Esophagus muscularis mucosa (tissue), 3 donors: Measurements from ENCODE around the gene MGAT4A.

Experiments
- POLR2A ChIP-seq: fragments of 450-650 bp; IDR thresholded peaks from one replicate; pipeline ENCODE4 v1.6.1; 2017; ENCODE audit warnings: antibody characterized with exemption, moderate library complexity, mild to moderate bottlenecking, low read depth
- POLR2AphosphoS5 ChIP-seq, 2 donors: sonication (generic); formaldehyde crosslinking; IDR thresholded peaks; one replicate each; pipeline ENCODE4 v1.6.1; 2017; ENCODE audit warnings: antibody characterized with exemption in 2 of 2
- TF ChIP-seq, protein P1 (sequence below), 3 experiments: fragments of 200-600 bp in 2 of 3; fragments of 450-650 bp in 1 of 3; sonication (generic) in 2 of 3; IDR thresholded peaks; one replicate each; pipeline ENCODE4 v1.5.1; 2017 to 2019; ENCODE audit warnings: antibody characterized with exemption in 3 of 3, mild to moderate bottlenecking in 2 of 3, moderate library complexity in 1 of 3

DNA sequence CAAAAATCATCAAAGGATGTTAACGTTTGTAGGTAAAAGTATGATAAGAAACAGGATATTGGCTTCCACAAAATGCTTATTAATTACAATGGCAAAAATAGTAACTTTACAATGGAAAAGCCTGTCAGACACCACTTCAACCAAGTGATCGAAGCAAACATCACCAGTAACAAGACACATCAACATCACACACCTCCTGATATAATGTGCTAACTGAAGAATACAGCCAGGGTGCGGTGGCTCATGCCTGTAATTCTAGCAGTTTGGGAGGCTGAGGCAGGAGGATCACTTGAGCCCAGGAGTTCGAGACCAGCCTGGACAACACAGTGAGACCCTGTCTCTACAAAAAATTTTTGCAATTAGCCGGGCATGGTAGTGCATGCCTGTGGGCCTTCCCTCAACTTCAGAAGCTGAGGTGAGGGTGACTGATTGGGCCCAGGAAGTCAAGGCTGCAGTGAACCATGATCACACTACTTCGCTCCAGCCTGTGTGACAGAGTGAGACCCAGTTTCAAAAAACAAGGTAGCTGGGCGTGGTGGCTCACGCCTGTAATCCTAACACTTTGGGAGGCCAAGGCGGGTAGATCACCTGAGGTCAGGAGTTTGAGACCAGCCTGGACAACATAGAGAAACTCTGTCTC lies 15.0 kb downstream of the MGAT4A start:
- TF ChIP-seq, protein P1, sequence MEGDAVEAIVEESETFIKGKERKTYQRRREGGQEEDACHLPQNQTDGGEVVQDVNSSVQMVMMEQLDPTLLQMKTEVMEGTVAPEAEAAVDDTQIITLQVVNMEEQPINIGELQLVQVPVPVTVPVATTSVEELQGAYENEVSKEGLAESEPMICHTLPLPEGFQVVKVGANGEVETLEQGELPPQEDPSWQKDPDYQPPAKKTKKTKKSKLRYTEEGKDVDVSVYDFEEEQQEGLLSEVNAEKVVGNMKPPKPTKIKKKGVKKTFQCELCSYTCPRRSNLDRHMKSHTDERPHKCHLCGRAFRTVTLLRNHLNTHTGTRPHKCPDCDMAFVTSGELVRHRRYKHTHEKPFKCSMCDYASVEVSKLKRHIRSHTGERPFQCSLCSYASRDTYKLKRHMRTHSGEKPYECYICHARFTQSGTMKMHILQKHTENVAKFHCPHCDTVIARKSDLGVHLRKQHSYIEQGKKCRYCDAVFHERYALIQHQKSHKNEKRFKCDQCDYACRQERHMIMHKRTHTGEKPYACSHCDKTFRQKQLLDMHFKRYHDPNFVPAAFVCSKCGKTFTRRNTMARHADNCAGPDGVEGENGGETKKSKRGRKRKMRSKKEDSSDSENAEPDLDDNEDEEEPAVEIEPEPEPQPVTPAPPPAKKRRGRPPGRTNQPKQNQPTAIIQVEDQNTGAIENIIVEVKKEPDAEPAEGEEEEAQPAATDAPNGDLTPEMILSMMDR (IDR thresholded peaks at IDR 0.05): no peak
- TF ChIP-seq POLR2A (no peak), POLR2AphosphoS5 (IDR thresholded peaks at IDR 0.05) (no peak)
